Keratinocyte (primary cell): ENCODE results near the gene SPATA20. TPM values are rescaled to one million over a fixed set of nuclear protein-coding genes. Genes with fewer than 3 reads are reported as not detected.

Source experiments
- DNase-seq: peaks from one replicate; pipeline ENCODE4 v3.0.0-alpha.2; 2011; ENCODE audit warnings: low read depth, missing footprints, low spot score
- FAIRE-seq: peaks from 2 replicates; lab custom pipeline; 2011; peaks lifted over from hg19 to GRCh38; lab: Jason Lieb, UNC
- H2AFZ ChIP-seq: 2 replicates; pipeline ENCODE4 v1.6.0; 2012; ENCODE audit warnings: low read length, control low read depth, inconsistent platforms; ENCODE audit not compliant: control insufficient read depth
- H3K27ac ChIP-seq: 2 replicates; pipeline ENCODE4 v1.5.1; 2011; ENCODE audit warnings: low read length; ENCODE audit not compliant: control insufficient read depth, insufficient read depth
- H3K27me3 ChIP-seq: 3 replicates; pipeline ENCODE4 v1.6.0; 2011; ENCODE audit warnings: low read length; ENCODE audit not compliant: control insufficient read depth, insufficient read depth; ENCODE audit errors: extremely low read depth
- H3K36me3 ChIP-seq, 2 experiments: 2 replicates in 1 of 2; 3 replicates in 1 of 2; pipeline ENCODE4 v1.5.1; 2011; ENCODE audit warnings: low read length in 2 of 2, mild to moderate bottlenecking in 1 of 2; ENCODE audit not compliant: control insufficient read depth in 2 of 2, insufficient read depth in 2 of 2; ENCODE audit errors: extremely low read depth in 1 of 2
- H3K4me1 ChIP-seq: 3 replicates; pipeline ENCODE4 v1.5.1; 2011; ENCODE audit warnings: low read length; ENCODE audit not compliant: control insufficient read depth, insufficient read depth; ENCODE audit errors: extremely low read depth
- H3K4me2 ChIP-seq: 3 replicates; pipeline ENCODE4 v1.6.0; 2011; ENCODE audit warnings: low read depth, low read length; ENCODE audit not compliant: control insufficient read depth, insufficient read depth; ENCODE audit errors: extremely low read depth
- H3K4me3 ChIP-seq, 3 experiments: fragments of 200-600 bp in 1 of 3; sonication (generic) in 1 of 3; 2 replicates in 2 of 3; 3 replicates in 1 of 3; pipeline ENCODE4 v1.5.1; 2011 to 2016; ENCODE audit warnings: low read length in 3 of 3, mild to moderate bottlenecking in 3 of 3, control low read depth in 2 of 3, inconsistent platforms in 1 of 3, low read depth in 1 of 3, mixed read lengths in 1 of 3, mixed run types in 1 of 3, moderate library complexity in 1 of 3; ENCODE audit not compliant: control insufficient read depth in 2 of 3, insufficient read depth in 2 of 3; ENCODE audit errors: extremely low read depth in 1 of 3
- H3K79me2 ChIP-seq: 2 replicates; pipeline ENCODE4 v1.6.0; 2012; ENCODE audit warnings: low read length; ENCODE audit not compliant: control insufficient read depth, insufficient read depth
- H3K9ac ChIP-seq: 3 replicates; pipeline ENCODE4 v1.6.0; 2011; ENCODE audit warnings: low read length; ENCODE audit not compliant: control insufficient read depth, insufficient read depth; ENCODE audit errors: extremely low read depth
- H3K9me1 ChIP-seq: 3 replicates; pipeline ENCODE4 v1.6.0; 2011; ENCODE audit warnings: low read length; ENCODE audit not compliant: control insufficient read depth, insufficient read depth; ENCODE audit errors: extremely low read depth
- H3K9me3 ChIP-seq: 2 replicates; pipeline ENCODE4 v1.5.1; 2012; ENCODE audit warnings: low read depth, low read length; ENCODE audit not compliant: control insufficient read depth
- H4K20me1 ChIP-seq: 3 replicates; pipeline ENCODE4 v1.6.0; 2011; ENCODE audit warnings: low read length; ENCODE audit not compliant: control insufficient read depth, insufficient read depth; ENCODE audit errors: extremely low read depth
- EZH2 ChIP-seq: IDR thresholded peaks from one replicate; pipeline ENCODE4 v1.6.1; 2012; ENCODE audit warnings: inconsistent platforms, mild to moderate bottlenecking, low read length, moderate library complexity
- dilution Hi-C: fragments of 300-500 bp; cut with MboI; formaldehyde crosslinking; loops from one replicate; pipeline ENCODE4 v1.7.0; 2020; ENCODE audit warnings: low sequenced_read_pairs; ENCODE audit not compliant: extremely low pct_ligation_motif_present
- polyA plus RNA-seq, 5 experiments: library from polyadenylated mRNA; depleted of rRNA in 3 of 5; stranded (reverse) in 3 of 5; stranded (forward) in 1 of 5; unstranded in 1 of 5; fragments of >200 nt; gene quantifications; 1 replicate in 1 of 5; 2 replicates in 3 of 5; 3 replicates in 1 of 5; pipeline versions ENCODE4 v1.2.1 to v1.2.3, GENCODE V29; 2011 to 2012; ENCODE audit warnings: missing spikeins in 2 of 5, low read depth in 1 of 5, low replicate concordance in 1 of 5
- TF ChIP-seq, protein P1 (sequence below), 3 experiments: IDR thresholded peaks in 1 of 3; conservative IDR thresholded peaks in 1 of 3; optimal IDR thresholded peaks in 1 of 3; 2 replicates in 2 of 3; 3 replicates in 1 of 3; pipeline versions ENCODE3 to v1.5.1; 2011; ENCODE audit warnings: low read length in 3 of 3, mild to moderate bottlenecking in 3 of 3, moderate library complexity in 2 of 3, control low read depth in 1 of 3, inconsistent platforms in 1 of 3; ENCODE audit not compliant: insufficient read depth in 2 of 3; ENCODE audit errors: extremely low read depth in 1 of 3

Gene SPATA20
- polyA plus RNA-seq, 1 donor (not counting 4 experiments of a cell fraction or from before 2014, with no cell fraction given), result 17.2 TPM

DNA sequence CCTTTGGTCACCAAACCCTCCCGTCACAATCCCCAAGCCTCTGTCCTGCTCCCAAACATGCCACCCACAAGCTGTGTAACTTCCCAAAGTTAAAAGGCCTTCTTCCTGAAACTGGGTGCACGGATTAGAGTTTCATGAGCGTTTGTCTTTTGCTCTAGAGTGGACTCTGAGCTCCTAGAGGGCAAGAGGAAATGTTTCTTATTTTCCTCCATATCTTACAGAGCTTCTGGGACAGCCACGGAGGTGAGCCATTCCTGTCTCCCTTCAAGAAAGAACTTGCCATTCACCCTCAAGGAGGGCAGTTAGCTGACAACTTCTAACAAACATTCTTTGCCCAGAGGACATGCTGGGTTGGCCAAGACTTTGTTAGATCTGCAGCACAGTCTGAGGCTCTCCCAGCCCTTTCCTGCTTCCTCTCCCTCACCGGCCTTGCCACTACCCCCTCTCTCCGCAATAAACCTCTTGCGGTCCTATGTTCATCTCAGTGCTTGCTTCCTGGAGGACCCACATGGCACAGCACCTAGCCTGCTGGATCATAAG lies 41.3 kb upstream of the SPATA20 start:
- Histone ChIP-seq H3K9ac (no peak overlapping the region), H3K4me1 (peaks cover 43% of the 10 kb centered on the region), H3K4me2 (peak overlapping the region; percentile 36), H3K9me3 (no peaks in the 10 kb centered on the region), H2AFZ (peak overlapping the region; percentile 86), H3K27ac (no peak overlapping the region), H3K36me3 (no peaks in the 10 kb centered on the region), H4K20me1 (no peaks in the 10 kb centered on the region), H3K27me3 (no peaks in the 10 kb centered on the region), H3K4me3 (no peak overlapping the region), H3K9me1 (no peaks in the 10 kb centered on the region), H3K79me2 (no peaks in the 10 kb centered on the region)
- TF ChIP-seq, protein P1, sequence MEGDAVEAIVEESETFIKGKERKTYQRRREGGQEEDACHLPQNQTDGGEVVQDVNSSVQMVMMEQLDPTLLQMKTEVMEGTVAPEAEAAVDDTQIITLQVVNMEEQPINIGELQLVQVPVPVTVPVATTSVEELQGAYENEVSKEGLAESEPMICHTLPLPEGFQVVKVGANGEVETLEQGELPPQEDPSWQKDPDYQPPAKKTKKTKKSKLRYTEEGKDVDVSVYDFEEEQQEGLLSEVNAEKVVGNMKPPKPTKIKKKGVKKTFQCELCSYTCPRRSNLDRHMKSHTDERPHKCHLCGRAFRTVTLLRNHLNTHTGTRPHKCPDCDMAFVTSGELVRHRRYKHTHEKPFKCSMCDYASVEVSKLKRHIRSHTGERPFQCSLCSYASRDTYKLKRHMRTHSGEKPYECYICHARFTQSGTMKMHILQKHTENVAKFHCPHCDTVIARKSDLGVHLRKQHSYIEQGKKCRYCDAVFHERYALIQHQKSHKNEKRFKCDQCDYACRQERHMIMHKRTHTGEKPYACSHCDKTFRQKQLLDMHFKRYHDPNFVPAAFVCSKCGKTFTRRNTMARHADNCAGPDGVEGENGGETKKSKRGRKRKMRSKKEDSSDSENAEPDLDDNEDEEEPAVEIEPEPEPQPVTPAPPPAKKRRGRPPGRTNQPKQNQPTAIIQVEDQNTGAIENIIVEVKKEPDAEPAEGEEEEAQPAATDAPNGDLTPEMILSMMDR (optimal IDR thresholded peaks at IDR 0.05 in 1 of 3, IDR thresholded peaks at IDR 0.05 in 1 of 3, conservative IDR thresholded peaks at IDR 0.05 in 1 of 3; ENCODE audit: extremely low read depth in 1 of 3, insufficient read depth in 2 of 3, low read length in 3 of 3), result no peak
- TF ChIP-seq EZH2, result no peak
- DNase-seq (no peak), FAIRE-seq (peak; percentile 61)
- dilution Hi-C loops, result no loop called here

DNA sequence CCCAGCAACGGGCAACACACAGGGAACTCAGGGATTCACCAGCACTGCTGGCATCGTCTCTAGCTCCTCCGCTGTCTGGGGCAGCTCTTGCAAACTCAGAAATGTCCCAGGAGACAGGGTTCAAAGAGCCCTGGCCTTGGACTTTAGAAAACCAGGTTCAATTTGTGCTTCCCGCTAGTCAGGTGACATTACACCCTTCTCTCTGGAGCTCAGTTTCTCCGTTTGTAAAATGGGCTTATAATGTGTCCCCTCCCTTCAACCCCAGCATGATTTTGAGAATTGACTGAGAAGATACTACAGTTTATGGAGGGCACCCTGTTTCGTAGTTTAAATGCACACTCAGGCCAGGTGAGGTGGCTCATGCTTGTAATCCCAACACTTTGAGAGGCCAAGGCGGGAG lies 40.7 kb upstream of the SPATA20 start:
- TF ChIP-seq EZH2, result no peak
- TF ChIP-seq, protein P1 (optimal IDR thresholded peaks at IDR 0.05 in 1 of 3, IDR thresholded peaks at IDR 0.05 in 1 of 3, conservative IDR thresholded peaks at IDR 0.05 in 1 of 3; ENCODE audit: extremely low read depth in 1 of 3, insufficient read depth in 2 of 3, low read length in 3 of 3), result no peak
- Histone ChIP-seq H3K4me1 (peaks cover 50% of the 10 kb centered on the region), H3K27me3 (no peaks in the 10 kb centered on the region), H3K4me3 (no peak overlapping the region), H4K20me1 (no peaks in the 10 kb centered on the region), H3K27ac (no peak overlapping the region), H3K36me3 (no peaks in the 10 kb centered on the region), H3K79me2 (no peaks in the 10 kb centered on the region), H3K9ac (no peak overlapping the region), H3K9me1 (no peaks in the 10 kb centered on the region), H2AFZ (peak overlapping the region; percentile 86), H3K4me2 (peak overlapping the region; percentile 36), H3K9me3 (no peaks in the 10 kb centered on the region)
- no peak for DNase-seq
- dilution Hi-C loops, result no loop called here
- FAIRE-seq, result no peak
